ENCODE results near the gene OR8I2.
"Not testable (repeated sequence)": the region's sequence is repeated elsewhere in the genome, so short reads cannot be mapped to it uniquely, and the experiment has no call there.

DNA sequence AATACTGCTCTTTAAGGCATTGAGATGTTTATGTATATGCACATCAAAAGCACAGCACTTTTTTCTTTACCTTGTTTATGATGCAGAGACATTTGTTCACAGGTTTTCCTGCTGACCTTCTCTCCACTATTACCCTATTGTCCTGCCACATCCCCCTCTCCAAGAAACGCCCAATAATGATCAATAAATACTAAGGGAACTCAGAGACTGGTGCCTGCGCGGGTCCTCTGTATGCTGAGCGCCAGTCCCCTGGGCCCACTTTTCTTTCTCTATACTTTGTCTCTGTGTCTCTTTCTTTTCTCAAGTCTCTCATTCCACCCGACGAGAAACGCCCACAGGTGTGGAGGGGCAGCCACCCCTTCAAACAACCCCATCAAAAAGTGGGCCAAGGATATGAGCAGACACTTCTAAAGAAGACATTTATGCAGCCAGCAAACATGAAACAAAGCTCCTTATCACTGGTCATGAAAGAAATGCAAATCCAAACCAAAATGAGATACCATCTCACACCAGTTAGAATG, 34.8 kb upstream of the OR8I2 start:
- TF ChIP-seq SP1 (IDR thresholded peaks at IDR 0.05; ENCODE audit: low read depth); EZH2 (IDR thresholded peaks at IDR 0.05): not testable (repeated sequence)
